NCI-H1105 treated with DMSO at 0.1 percent for 48 hours (cell line): Measurements from ENCODE around the gene AP1G1.
"Not testable (repeated sequence)": the region's sequence is repeated elsewhere in the genome, so short reads cannot be mapped to it uniquely, and the experiment has no call there.

Source experiments
- DNase-seq: peaks from one replicate; lab custom pipeline; 2025; lab: John Stamatoyannopoulos, UW

The AP1G1 gene

DNA sequence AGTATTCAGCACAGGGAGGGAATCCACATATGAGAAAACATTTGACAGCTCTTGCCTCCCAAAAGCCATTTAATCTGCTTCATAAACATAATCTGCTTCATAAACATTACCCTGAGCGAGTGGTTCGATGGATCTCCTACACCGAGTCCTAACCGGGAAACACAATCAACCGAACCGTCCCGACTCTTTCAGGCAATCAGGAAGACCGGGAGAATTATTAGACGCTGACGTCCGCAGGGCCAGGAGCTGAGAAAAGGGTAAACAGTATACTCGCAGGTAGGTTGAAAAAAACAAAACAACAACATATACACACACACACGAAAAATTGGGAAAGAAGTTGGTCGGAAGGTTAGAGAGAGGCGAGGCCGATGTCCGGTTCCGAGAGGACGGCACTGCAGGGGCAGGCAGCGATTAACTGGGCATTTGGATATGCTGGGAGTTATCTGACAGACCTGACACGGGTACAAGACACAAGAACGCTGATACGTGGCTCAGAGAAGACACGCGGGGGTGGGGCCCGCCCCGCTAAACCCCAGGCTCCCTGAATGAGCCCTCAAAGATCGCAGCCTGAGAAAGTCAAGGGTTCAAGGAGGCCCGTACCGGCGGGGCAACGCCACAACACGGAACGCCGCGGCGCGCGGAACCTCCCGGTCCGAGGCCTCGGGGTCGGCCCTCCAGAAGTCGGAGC is 585 bp downstream of the AP1G1 start:
- DNase-seq: no peak

DNA sequence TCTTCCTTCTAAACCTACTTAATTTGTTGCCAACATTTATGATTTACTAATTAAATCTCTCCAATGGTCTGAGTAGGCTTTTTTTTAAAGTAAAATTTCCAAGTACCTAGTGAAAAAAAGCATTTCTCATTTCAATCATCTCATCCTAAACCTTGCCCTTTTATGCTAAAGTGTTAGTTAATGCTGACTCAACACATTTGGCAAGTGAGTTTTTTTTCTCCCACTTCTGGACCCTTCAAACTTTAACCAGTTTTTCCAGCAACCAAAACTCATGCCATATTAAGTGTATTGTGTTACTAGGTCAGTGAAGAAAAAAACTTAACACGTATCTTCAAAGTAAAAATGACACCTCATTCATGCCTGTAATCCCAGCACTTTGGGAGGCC is 5.3 kb downstream of the AP1G1 start:
- no peak for DNase-seq

DNA sequence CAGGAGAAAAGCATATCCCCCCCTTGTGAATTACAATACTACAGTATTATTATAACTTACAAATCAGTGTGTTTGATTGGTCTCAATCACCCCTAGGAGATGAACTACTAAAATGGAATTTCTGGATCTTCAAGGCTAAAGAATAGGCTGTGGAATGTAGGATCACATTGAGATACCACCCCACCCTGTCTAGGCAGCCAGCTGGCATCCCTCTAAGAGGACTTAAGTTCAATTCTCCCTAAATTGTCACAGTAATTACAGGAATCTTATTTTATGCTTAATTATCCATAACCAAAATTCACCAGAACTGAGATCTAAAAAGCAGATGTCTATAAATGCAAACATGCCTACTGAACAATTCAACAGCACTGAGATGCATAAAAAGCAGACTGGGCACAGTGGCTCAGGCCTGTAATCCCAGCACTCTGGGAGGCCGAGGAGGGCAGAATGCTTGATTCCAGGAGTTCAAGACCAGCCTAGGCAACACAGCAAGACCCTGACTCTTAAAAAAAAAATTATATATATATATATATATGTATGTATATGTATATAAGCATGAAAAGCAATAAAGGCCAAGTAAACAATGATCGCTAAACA is 12.0 kb downstream of the AP1G1 start:
- DNase-seq: no peak

DNA sequence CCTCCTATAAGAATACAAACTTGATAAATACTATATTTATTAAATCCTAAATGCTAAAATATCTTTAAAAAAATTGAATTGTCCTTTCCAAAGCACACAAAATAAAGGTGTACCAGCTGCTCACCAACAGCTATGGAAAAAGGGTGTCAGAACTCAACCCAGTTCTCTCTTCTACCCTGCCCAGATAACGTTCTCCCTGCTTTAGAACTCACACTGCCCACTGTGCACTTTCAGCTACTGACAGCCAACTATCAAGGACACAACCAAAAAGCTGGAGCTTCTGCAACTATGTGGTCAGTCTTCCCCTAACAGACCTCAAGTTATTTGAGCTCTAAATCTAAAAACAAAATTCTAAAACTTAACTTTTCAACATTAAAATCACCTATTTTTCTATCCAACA is 13.7 kb downstream of the AP1G1 start:
- no peak for DNase-seq

DNA sequence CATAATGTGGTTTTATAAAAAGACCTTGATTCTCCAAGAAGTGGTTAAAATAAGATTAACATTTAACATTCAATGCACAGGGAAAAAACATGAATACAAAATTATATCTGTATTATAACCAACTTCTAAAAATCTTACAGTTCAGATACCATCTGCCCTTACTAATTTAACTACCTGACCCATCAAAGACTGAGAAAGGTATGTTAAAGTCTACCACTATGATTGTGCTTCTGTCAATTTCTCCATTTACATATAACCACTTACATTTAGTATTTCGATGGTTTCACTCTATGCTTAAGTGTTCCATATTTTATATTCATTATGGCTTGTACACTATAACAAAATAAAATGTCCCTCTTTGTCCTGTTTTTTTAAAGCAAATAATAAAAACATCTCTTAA is 14.6 kb downstream of the AP1G1 start:
- DNase-seq: no peak

DNA sequence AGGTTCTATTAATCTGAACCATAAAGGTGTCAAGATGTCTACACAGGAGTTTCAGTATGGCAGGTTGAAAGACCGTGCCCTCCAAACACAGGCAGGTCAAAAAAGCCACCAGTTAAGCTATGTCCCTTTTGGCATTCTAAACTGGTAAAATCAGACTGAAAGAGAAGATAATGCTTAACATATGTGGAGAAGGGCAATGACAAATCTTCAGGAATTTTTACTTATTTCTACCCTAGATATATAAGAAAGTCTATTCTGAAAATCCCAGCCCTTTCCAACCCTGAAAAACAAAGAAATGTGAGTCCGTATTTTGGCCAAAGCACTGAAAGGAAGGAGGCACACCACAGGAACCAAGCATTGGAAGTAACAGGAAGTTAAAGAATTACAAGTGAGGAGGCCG is 16.5 kb downstream of the AP1G1 start:
- DNase-seq: no peak

DNA sequence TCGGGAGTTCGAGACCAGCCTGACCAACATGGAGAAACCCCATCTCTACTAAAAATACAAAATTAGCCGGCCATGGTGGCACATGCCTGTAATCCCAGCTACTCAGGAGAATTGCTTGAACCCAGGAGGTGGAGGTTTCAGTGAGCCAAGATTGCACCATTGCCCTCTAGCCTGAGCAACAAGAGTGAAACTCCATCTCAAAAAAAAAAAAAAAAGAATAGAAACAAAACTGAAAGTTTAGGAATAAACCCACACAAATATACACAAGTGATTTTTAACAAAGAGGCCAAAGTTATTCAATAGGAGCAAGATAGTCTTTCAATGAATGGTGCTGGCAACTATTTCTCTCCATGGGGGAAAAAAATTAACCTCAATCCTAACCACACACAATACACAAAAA is 18.3 kb downstream of the AP1G1 start:
- not testable (repeated sequence) for DNase-seq

DNA sequence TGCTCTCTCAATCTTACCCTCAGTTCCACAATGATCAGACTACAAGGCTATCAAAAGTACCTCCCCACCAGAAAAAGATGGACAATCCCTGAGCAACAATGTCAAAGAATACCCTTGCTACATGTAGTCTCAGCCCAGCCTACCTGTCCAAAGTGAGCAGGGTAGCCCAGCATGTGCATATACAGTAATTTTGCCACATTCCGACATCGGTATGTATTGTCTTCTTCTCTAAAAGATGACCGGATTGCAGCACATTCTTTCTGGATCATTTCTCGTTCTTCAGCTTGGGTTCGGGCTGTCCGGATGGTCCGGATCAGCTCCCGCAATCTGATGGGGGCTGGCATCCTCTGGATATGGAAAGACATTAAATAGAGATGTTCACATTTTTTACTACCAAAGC is 19.5 kb downstream of the AP1G1 start:
- no peak for DNase-seq

DNA sequence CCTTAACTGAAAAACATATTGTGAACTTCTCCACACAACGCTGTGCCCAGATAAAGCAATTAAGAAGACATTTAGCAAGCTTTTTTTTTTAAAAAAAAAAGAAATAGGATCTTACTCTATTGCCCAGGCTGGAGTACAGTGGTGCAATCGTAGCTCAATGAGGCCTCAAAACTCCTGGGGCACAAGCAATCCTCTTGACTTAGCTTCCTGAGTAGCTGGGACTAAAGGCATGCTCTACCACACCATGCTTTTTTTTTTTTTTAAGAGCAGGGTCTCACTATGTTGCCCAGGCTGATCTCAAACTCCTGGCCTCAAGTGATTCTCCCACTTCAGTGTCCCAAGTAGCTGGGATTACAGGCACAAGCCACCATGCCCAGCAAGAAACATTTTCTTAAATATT is 20.1 kb downstream of the AP1G1 start:
- no peak for DNase-seq

DNA sequence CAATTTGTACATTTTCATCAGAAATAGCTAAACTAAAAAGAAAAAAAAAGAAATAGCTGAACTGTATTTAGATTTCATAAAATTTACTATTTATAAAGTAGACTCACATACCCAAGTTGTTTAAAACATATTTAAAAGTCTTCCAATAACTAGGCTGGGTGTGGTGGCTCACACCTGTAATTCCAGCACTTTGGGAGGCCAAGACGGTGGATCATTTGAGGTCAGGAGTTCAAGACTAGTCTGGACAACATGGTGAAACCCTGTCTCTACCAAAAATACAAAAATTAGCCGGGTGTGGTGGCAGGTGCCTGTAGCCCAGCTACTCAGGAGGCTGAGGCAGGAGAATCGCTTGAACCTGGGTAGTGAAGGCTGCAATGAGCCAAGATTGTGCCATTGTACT is 23.5 kb downstream of the AP1G1 start:
- DNase-seq: not testable (repeated sequence)

DNA sequence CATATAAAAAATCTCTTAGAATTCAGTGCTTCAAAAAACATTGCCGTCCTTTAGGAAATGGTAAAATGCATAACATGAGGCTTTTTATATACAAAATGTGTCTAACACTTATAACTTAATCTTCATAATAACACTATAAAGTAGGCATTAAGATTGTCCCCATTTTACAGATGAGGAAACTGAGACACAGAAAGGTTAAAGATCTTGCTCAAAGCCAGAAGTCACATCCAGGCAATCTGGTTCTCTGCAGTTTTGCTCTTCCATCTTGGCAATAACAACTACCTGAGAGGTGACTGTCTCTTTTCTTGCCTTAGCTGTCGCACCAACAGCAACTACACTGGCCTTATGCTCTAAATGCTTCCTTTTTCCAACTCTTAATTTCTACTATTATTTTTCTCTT is 24.5 kb downstream of the AP1G1 start:
- no peak for DNase-seq

DNA sequence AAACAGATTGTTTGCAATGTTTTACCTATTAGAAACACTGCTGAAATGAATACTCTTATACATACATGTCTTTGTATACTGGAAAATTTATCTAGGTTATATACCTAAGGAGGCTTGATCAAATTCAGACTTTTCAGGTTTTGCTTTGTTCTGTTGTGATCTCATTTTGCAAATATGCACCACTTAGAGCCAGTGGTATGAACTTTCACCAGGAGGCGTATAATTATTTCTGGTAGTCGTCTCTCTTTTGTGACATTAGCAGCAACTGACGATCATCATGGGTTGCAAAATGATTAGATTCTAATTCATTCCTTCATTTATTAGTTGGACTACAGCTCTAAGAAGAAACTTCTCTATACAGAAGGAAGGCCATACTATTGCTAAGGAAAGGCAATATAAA is 26.9 kb downstream of the AP1G1 start:
- no peak for DNase-seq

DNA sequence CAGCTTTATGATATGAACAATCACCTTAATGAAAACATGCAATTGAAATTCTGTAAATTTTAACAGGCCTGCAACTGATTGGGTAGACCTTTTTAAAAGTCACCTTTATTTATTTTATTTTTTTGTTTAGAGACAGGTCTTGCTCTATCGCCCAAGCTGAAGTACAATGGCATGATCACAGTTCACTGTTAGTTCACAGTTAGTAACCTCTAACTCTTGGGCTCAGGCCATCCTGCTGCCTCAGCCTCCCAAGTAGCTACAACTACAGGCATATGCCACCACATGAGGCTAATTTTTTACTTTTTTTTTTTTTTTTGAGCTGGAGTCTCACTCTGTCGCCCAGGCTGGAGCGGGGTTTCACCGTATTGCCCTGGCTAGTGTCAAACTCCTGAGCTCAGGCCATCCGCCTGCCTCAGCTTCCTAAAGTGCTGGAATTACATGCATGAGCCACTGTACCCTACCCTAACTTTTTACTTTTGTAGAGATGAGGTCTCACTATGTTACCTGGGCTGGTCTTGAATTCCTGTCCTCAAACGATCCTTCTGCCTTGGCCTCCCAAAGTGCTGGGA is 28.0 kb downstream of the AP1G1 start:
- no peak for DNase-seq

DNA sequence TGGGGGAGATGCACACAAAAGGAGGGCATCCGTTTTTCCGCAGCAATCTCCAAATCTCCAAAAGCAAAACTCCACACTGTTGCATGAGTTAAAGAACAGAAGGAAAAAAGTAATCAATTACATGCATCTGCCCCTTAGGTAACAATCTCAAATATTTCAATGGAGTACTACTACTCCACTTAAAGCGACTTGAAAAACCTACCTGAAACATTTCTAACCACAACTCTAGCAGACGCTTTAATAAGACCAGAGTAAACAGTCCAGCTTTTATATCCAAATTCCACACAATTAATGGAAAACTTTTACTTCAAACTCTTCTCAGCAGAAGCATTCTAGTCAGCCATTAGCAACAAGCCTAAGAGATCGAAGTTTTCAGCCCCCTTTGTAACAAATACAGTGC is 29.9 kb downstream of the AP1G1 start:
- DNase-seq: no peak

DNA sequence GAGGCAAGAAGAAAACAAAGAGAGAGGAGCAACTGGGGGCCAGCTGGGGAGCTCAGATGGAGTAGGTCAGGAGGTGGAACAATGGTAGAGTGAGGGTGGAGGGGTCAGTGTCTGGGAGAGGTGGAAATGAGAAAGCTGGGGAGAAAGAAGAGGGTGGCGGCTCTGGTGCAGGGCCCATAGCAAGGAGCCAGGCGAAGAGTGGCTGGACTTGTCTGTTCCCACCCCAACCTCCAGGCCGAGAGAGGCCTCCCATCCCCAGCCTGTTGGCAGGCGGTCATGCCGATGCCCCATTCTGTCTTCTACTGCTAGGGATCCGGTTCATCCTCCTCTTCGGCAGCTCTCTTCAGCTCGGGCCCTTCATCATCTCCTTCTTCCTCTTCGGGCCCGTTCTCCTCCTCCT is 31.3 kb downstream of the AP1G1 start:
- no peak for DNase-seq

DNA sequence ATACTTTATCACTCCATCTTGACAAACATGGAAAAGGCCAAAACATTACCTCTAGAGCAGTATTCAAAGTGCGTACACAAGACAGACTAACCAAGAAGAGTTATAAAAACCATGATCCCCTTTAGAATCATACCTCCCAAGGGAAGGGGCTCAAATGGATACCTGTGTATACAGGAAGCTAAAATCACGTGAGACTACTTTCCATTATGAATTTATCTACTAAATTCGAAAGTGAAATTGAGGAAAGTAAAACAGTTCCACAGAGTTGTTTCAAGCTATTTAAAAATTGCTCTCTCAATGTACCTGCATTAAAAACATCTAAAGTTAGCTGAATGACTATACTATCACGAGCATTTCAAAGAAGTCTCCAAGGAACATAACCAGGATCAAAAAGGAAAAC is 32.7 kb downstream of the AP1G1 start:
- no peak for DNase-seq

DNA sequence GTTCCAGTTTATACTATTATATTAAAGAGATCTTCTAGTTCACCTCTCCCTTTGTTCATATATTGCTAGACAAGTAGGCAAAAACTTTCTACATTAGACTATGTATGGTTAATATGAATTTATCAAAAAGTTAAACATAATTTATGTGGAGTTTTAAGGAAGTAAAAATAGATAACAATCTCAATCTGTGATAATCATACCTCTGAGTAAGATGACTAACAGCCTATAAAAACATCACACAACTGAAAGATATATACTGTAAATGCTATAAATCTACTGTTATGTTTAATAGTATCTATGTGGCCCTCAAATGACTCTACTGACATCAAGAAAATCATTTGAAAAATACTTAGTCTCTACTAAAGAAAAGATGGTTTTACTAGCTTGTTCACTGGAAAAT is 37.1 kb downstream of the AP1G1 start:
- no peak for DNase-seq

DNA sequence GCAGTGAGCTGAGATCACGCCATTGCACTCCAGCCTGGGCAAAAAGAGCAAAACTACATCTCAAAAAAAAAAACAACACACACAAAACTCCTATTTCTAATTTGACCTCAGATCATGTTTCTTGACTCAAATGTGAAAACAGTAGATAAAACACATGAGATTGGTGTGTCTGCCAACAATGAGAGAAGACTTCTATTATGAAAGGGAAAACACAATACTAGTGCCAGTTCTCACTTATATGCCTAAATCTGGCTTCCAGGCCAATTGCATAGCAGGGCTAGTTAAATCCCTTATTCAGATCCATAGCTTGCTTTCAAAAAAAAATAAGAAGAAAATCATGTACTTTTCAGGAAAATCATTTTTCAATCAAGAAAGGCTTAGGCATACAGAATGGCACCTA is 39.4 kb downstream of the AP1G1 start:
- no peak for DNase-seq

DNA sequence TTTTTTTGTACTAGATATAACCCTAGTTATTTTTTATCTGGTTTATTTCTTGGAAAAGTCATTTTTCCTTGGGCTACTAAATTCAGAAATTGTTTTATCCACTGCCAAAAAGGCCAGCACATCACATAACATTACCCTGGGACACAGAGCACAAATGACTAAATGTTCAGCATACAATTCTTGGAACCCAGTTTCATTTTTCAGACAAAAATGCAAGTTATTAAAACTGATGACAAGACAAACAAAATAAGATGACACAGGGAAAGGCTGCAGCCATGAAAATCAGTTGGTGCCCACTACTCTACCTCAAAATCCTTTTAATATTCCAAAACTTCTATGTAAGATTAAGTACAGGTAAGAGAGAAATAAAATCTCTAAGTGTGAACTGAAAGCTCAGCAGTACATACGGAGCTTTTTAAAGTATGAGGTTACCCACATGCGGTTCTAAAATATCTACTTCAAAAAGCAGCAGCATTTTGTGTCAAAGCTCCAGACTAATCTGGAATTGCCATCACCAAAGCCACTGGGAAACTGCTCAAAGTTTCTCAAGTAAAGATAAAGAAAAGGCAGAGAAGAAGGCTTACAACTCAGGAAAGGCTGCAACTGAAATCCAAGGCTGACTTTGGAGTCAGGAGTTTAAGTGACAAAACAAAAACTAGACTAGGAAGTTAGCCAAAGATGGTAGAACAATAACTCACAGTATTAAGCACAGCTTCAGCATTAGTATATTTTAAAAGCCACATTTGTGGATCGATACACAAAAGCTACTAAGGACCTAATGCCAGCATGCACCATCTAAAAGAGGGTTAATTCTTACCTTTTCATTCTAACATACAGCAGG is 41.4 kb downstream of the AP1G1 start:
- no peak for DNase-seq

DNA sequence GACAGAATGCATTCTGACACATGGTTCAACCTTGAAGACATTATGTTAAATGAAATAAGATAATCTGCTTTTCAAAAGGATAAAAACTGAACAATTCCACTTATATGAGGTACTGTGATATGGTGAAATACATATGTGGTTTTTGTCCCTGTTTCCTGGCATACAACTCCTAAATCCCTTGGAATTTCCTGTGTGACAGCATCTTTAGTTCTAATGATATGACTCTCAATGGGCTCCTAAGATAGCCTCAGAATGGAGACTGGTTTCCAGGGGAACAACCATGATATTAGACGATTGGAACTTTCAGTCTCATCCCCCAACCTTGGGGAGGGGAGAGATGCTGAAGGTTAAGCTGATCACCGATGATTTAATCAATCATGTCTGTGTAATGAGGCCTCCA is 46.4 kb downstream of the AP1G1 start:
- no peak for DNase-seq

DNA sequence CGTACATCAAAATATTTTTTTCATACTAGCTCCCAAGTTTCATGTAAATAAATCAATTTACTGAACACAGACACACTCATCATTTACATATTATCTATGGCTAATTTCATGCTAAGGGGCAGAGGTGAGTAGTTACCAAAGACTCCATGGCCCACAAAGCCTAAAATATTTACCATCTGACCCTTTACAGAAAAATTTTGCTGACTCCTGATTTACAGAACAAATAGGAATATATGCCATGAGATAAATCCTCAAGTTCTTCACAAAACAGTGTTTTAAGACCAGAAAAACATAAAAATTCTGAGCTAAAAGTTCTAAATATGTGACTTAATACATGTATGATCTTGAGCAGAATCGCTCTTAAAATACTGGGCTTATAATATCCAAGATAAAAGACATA is 47.5 kb downstream of the AP1G1 start:
- no peak for DNase-seq

DNA sequence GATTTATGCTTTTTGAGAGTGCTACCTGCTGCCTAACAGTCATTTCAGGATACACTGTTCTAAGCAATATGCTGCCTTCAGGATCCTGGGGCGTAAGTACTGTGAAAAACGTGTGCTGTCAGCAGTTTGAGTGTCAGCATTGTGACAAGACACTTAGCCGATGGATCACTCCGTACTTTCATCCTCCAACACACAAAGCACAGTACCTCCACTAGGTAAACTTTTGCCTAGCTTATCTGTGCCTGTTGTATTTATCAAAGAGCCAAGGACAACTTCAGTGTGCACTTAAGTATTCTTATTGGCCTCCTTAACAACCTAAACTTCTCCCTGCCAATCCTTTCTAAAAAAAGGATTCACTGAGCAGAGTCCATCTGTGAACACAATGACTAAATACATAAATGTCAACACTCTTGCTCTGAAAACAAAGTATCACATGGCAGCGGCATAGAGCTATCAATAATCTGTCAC is 50.3 kb downstream of the AP1G1 start:
- DNase-seq: no peak

DNA sequence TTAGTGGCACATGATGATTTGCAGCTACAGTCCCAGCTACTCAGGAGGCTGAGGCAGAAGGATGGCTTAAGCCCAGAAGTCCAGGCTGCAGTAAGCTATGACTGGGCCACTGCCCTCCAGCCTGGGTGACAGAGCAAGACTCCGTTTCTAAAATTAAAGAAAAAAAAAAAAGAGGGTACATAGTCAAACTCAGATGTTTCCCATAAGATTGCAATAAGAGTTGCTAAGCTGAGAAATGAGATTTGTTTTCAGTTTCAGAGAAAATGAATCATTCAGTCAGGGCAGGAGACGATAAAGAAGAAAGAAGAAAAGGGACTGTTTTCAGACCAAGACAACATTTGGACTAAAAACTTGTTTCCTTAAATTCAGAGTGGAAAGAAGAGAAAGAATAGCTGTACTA is 54.0 kb downstream of the AP1G1 start:
- DNase-seq: no peak
